ENCODE data around the gene USH2A.

- TF ChIP-seq SIN3A (IDR thresholded peaks at IDR 0.05; ENCODE audit: borderline replicate concordance, low read depth, low read length) (no peak), MAX (IDR thresholded peaks at IDR 0.05; ENCODE audit: low read depth) (no peak), CTCF (IDR thresholded peaks at IDR 0.05) (no peak), ZBTB33 (IDR thresholded peaks at IDR 0.05; ENCODE audit: borderline replicate concordance, low read depth) (no peak), PBX3 (IDR thresholded peaks at IDR 0.05) (no peak)
Measured at GRCh38 chr1:216420746-216421145, 2.5 kb downstream of the USH2A start.
